Ovary (tissue), 3 donors: ENCODE data around the gene ST8SIA6.

Source experiments
- EP300 ChIP-seq: sonication (generic); formaldehyde crosslinking; IDR thresholded peaks from one replicate; pipeline ENCODE4 v1.6.1; 2017; ENCODE audit warnings: antibody characterized with exemption
- POLR2A ChIP-seq: fragments of 450-650 bp; IDR thresholded peaks from one replicate; pipeline ENCODE4 v1.6.1; 2017; ENCODE audit warnings: antibody characterized with exemption, mild to moderate bottlenecking, moderate library complexity
- TF ChIP-seq, protein P1 (sequence below), 3 donors: fragments of 450-650 bp in 2 of 3; fragments of 200-600 bp in 1 of 3; IDR thresholded peaks; one replicate each; pipeline versions ENCODE4 v1.5.1 to v1.8.0; 2016 to 2022; ENCODE audit warnings: antibody characterized with exemption in 3 of 3, mild to moderate bottlenecking in 1 of 3
- donor health status: DM: no; HTN: no; CAD: no.

DNA sequence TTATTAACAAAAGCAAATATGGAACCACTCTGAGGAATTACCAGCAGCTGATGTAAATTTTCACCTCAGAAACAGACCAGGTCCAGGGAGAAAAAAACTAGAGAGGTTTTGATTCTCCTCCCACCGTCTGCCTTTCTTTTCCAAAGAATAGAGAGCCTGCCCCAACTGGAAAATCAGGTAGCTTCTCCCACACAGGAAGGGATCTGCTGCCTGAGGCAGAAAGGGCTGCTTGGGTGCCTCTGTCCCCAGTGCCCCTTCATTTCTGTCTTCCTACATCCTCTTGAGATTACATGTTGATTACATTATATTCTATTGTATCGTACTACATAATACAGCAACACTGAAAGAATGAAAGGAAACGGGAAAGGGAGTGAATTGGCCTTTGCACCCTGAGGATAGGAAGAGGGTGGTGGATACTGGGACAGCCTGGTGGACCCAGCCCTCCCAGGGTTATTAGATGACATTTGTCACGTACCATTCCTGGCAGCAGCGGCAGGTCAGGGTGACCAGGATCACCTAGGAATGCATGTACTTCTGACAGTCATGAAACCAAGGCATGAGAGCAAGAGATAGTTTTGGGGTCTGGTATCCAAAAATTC lies 8.9 kb downstream of the ST8SIA6 start:
- TF ChIP-seq POLR2A (no peak), EP300 (no peak)
- TF ChIP-seq, protein P1, sequence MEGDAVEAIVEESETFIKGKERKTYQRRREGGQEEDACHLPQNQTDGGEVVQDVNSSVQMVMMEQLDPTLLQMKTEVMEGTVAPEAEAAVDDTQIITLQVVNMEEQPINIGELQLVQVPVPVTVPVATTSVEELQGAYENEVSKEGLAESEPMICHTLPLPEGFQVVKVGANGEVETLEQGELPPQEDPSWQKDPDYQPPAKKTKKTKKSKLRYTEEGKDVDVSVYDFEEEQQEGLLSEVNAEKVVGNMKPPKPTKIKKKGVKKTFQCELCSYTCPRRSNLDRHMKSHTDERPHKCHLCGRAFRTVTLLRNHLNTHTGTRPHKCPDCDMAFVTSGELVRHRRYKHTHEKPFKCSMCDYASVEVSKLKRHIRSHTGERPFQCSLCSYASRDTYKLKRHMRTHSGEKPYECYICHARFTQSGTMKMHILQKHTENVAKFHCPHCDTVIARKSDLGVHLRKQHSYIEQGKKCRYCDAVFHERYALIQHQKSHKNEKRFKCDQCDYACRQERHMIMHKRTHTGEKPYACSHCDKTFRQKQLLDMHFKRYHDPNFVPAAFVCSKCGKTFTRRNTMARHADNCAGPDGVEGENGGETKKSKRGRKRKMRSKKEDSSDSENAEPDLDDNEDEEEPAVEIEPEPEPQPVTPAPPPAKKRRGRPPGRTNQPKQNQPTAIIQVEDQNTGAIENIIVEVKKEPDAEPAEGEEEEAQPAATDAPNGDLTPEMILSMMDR (IDR thresholded peaks at IDR 0.05), result no peak
